HepG2 (cell line): ENCODE measurements around the gene COL5A1. TPM values are rescaled to one million over a fixed set of nuclear protein-coding genes. Genes with fewer than 3 reads are reported as not detected.

Experiments
- ATAC-seq: fragments of 200-7000 bp; cut with Tn5 transposase; 3 replicates; pipeline ENCODE4 v1.9.1; 2020; ENCODE audit warnings: mild to moderate bottlenecking, moderate library complexity
- BruUV-seq: library from RNA; stranded (reverse); fragments of 400-500 nt; replicated peaks from 2 replicates; lab custom pipeline; 2021; lab: Mats Ljungman, UMichigan
- CTCF ChIA-PET: fragments of 300-600 bp; formaldehyde crosslinking; extraction: SDS; loops from one replicate; lab custom pipeline; 2021; ENCODE audit warnings: low total read pairs, inconsistent platforms, low intra/inter-chr PET ratio; lab: Yijun Ruan, JAX
- POLR2A ChIA-PET: fragments of 350-600 bp; sonication (Branson Sonifier 250); formaldehyde crosslinking; loops from one replicate; lab custom pipeline; 2020; ENCODE audit warnings: antibody characterized with exemption, inconsistent platforms; lab: Yijun Ruan, JAX
- DNase-seq: peaks from one replicate; pipeline ENCODE4 v3.0.0-alpha.2; 2015; ENCODE audit warnings: low spot score
- FAIRE-seq: peaks from 3 replicates; lab custom pipeline; 2011; peaks lifted over from hg19 to GRCh38; lab: Jason Lieb, UNC
- H2AFZ ChIP-seq: one replicate; pipeline ENCODE4 v1.6.1; 2011; ENCODE audit warnings: low read length, inconsistent platforms
- H3K27ac ChIP-seq: fragments of 300-600 bp; 3 replicates; pipeline ENCODE4 v1.8.0; 2011; ENCODE audit warnings: mixed run types, mild to moderate bottlenecking, mixed read lengths, low read length, inconsistent platforms; ENCODE audit not compliant: insufficient read depth; ENCODE audit errors: extremely low read length
- H3K27me3 ChIP-seq, 2 experiments: fragments of 200-600 bp in 1 of 2; 2 replicates in 1 of 2; 3 replicates in 1 of 2; pipeline versions ENCODE4 v1.6.0 to v1.8.0; 2011; ENCODE audit warnings: low read length in 2 of 2, mild to moderate bottlenecking in 2 of 2, moderate library complexity in 2 of 2, inconsistent platforms in 1 of 2; ENCODE audit not compliant: insufficient read depth in 2 of 2, control insufficient read depth in 1 of 2
- H3K36me3 ChIP-seq, 2 experiments: fragments of 200-600 bp in 1 of 2; replicated peaks in 1 of 2; 2 replicates in 1 of 2; 3 replicates in 1 of 2; pipeline versions ENCODE4 v1.5.1 to v1.8.0; 2011; ENCODE audit warnings: low read length in 2 of 2, inconsistent platforms in 1 of 2; ENCODE audit not compliant: insufficient read depth in 2 of 2, control insufficient read depth in 1 of 2
- H3K4me1 ChIP-seq: 2 replicates; pipeline ENCODE4 v1.5.1; 2012; ENCODE audit warnings: low read length, inconsistent platforms; ENCODE audit not compliant: insufficient read depth
- H3K4me2 ChIP-seq: 2 replicates; pipeline ENCODE4 v1.6.0; 2011; ENCODE audit warnings: low read depth, low read length, inconsistent platforms
- H3K4me3 ChIP-seq, 3 experiments: fragments of 200-600 bp in 1 of 3; sonication (generic), shearing (Covaris generic) in 1 of 3; replicated peaks in 1 of 3; 2 replicates each; pipeline ENCODE4 v1.5.1; 2011 to 2016; ENCODE audit warnings: low read length in 3 of 3, inconsistent platforms in 2 of 3, low read depth in 2 of 3, mild to moderate bottlenecking in 2 of 3, control low read depth in 1 of 3, mixed read lengths in 1 of 3; ENCODE audit not compliant: insufficient read depth in 1 of 3
- H3K79me2 ChIP-seq: one replicate; pipeline ENCODE4 v1.6.1; 2011; ENCODE audit warnings: low read length, inconsistent platforms; ENCODE audit not compliant: insufficient read depth
- H3K9ac ChIP-seq: 2 replicates; pipeline ENCODE4 v1.6.0; 2011; ENCODE audit warnings: mild to moderate bottlenecking, low read depth, low read length, inconsistent platforms; ENCODE audit not compliant: insufficient read depth
- H3K9me3 ChIP-seq: 2 replicates; pipeline ENCODE4 v1.5.1; 2012; ENCODE audit warnings: mild to moderate bottlenecking, low read length
- H4K20me1 ChIP-seq: 2 replicates; pipeline ENCODE4 v1.6.0; 2011; ENCODE audit warnings: inconsistent platforms, mild to moderate bottlenecking, low read length, moderate library complexity; ENCODE audit not compliant: insufficient read depth
- AFF4 ChIP-seq: sonication (generic); formaldehyde crosslinking; IDR thresholded peaks from 2 replicates; pipeline ENCODE4 v1.4.0; 2020; ENCODE audit warnings: missing genetic modification reagents
- ASH2L ChIP-seq: fragments of 300-600, 200-600 bp; sonication (generic); IDR thresholded peaks from 2 replicates; pipeline ENCODE4 v1.7.0; 2017; ENCODE audit warnings: low read depth, mild to moderate bottlenecking, moderate library complexity, mixed read lengths, low read length; ENCODE audit not compliant: insufficient read length
- CSRNP1 ChIP-seq: sonication (generic); formaldehyde crosslinking; IDR thresholded peaks from 2 replicates; pipeline ENCODE4 v1.8.1; 2023; ENCODE audit warnings: mild to moderate bottlenecking, missing genetic modification reagents
- ESRRA ChIP-seq: sonication (generic); formaldehyde crosslinking; IDR thresholded peaks from 2 replicates; pipeline ENCODE4 v1.5.1; 2020; ENCODE audit warnings: mild to moderate bottlenecking, low read depth, missing genetic modification reagents
- ISL2 ChIP-seq: sonication (generic); formaldehyde crosslinking; IDR thresholded peaks from 2 replicates; pipeline ENCODE4 v1.5.0; 2020; ENCODE audit warnings: missing genetic modification reagents
- NCOA5 ChIP-seq: sonication (generic); formaldehyde crosslinking; IDR thresholded peaks from 2 replicates; pipeline ENCODE4 v1.4.0; 2020; ENCODE audit warnings: missing genetic modification reagents
- RFX5 ChIP-seq: IDR thresholded peaks from 2 replicates; pipeline ENCODE4 v1.6.1; 2011; ENCODE audit warnings: low read depth, low read length, improper control_type of control experiment
- RNF2 ChIP-seq: fragments of 450-650 bp; conservative IDR thresholded peaks from 2 replicates; pipeline ENCODE4 v1.6.1; 2016; ENCODE audit warnings: low read depth
- SAP130 ChIP-seq: IDR thresholded peaks from 2 replicates; pipeline ENCODE4 v1.6.1; 2016; ENCODE audit warnings: low read depth
- ZMYM3 ChIP-seq: sonication (generic); formaldehyde crosslinking; IDR thresholded peaks from 2 replicates; pipeline ENCODE4 v1.5.1; 2020; ENCODE audit warnings: mild to moderate bottlenecking, missing genetic modification reagents
- ZNF605 ChIP-seq: sonication (generic); formaldehyde crosslinking; IDR thresholded peaks from 2 replicates; pipeline ENCODE4 v1.8.0; 2022; ENCODE audit warnings: mild to moderate bottlenecking, missing genetic modification reagents
- WGBS: methylation state at CpG from one replicate; pipeline ENCODE4 v1.1.6; 2017; ENCODE audit warnings: low lambda C conversion rate; 5-methylcytosine and 5-hydroxymethylcytosine counted together
- in situ Hi-C: cut with HindIII; loops from 2 replicates; pipeline ENCODE4 v1.10.0; 2017; ENCODE audit warnings: low pct_unique_long_range_greater_than_20kb; ENCODE audit not compliant: extremely low pct_ligation_motif_present
- intact Hi-C: fragments of 100-400 bp; cut with micrococcal nuclease; formaldehyde crosslinking; loops from one replicate; pipeline ENCODE4 v1.10.0; 2022; ENCODE audit not compliant: unreplicated experiment
- polyA plus RNA-seq, 8 experiments: library from polyadenylated mRNA; depleted of rRNA in 3 of 8; stranded (reverse) in 7 of 8; unstranded in 1 of 8; fragments of >200 nt; fragmentation: Illumina TruSeq in 4 of 8; extraction: Trizol in 4 of 8; gene quantifications; 2 replicates each; pipeline versions ENCODE4 v1.2.1 to v1.2.3, GENCODE V29; 2011 to 2016; ENCODE audit warnings: low read depth in 4 of 8, missing spikeins in 1 of 8, mixed read lengths in 1 of 8; ENCODE audit not compliant: insufficient read depth in 1 of 8
- total RNA-seq, 5 experiments: library from RNA; depleted of rRNA; stranded (reverse); fragments of >200 nt; fragmentation: Illumina TruSeq; extraction: Trizol; gene quantifications; 2 replicates each; pipeline ENCODE4 v1.2.3, GENCODE V29; 2016; ENCODE audit warnings: low read depth in 1 of 5
- TF ChIP-seq, protein P1 (sequence below): sonication (generic); formaldehyde crosslinking; IDR thresholded peaks from 2 replicates; pipeline ENCODE4 v1.4.0; 2020; ENCODE audit warnings: missing genetic modification reagents

Gene COL5A1
- total and polyA plus RNA-seq, 2 of the 13 experiments (the other 11 are each of a cell fraction or from before 2014, with no cell fraction given), result not detected

- no peak for TF ChIP-seq RNF2
- TF ChIP-seq CSRNP1, result no peak
- TF ChIP-seq RFX5, result no peak
- in situ Hi-C loops, result no loop called here
- no peaks in the 10 kb centered on the region for H3K4me1 ChIP-seq
- ChIA-PET POLR2A (no interaction called here), CTCF (no interaction called here)
- no TSS peak for BruUV-seq
- H3K9ac ChIP-seq, result no peak overlapping the region
- H2AFZ ChIP-seq, result no peak overlapping the region
- H3K4me2 ChIP-seq, result no peak overlapping the region
- DNase-seq (no peak), ATAC-seq (no peak), FAIRE-seq (no peak)
- WGBS, result no CpG with 5 or more reads among the region's 19 CpGs
- H4K20me1 ChIP-seq, result no peaks in the 10 kb centered on the region
- H3K79me2 ChIP-seq, result no peaks in the 10 kb centered on the region
- no peak overlapping the region for H3K27ac ChIP-seq
- H3K9me3 ChIP-seq, result no peaks in the 10 kb centered on the region
- H3K4me3 ChIP-seq, result no peak overlapping the region
- intact Hi-C loops, result no loop called here
- peaks cover 11 to 90% of the 10 kb centered on the region in 2 experiments; a peak in 4 of 5 replicates for H3K27me3 ChIP-seq
- no peaks in the 10 kb centered on the region for H3K36me3 ChIP-seq
Observed at GRCh38 chr9:134813841-134814240, 172.2 kb downstream of the COL5A1 start.

DNA sequence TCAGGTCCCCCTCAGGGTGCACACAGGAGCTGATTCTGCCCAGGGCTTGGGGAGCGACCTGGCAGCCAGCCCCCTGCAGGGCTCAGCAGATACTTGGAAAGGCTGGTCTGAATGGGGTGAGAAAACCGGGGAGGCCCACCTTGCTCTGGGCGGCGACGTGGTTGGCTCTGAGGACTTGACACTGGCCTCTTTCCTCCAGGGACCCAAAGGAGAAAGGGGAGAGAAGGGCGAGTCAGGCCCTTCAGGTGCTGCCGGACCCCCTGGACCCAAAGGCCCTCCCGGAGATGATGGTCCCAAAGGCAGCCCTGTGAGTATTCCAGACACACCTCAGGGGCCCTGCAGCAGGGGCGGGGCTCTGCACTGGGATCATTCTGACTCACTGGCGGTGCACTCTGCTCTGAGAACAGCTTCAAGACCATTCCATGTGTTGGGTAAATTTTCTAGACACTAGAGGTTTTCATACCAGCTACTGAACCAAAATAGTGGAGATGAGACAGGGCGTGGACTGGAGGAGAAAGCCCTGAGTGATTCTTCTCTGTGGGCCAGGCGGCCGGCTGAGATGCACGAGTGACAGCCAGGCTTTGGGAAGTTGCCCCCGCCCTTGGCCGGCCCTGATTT lies 173.1 kb downstream of the COL5A1 start:
- DNase-seq, result no peak
- intact Hi-C loops, result no loop called here
- TF ChIP-seq ZNF605 (CRISPR knock-in tag) (no peak), ZMYM3 (CRISPR knock-in tag) (no peak), ASH2L (no peak), AFF4 (CRISPR knock-in tag) (no peak), SAP130 (CRISPR knock-in tag) (no peak), ISL2 (CRISPR knock-in tag) (no peak), ESRRA (no peak), NCOA5 (CRISPR knock-in tag) (no peak)
- TF ChIP-seq, protein P1, sequence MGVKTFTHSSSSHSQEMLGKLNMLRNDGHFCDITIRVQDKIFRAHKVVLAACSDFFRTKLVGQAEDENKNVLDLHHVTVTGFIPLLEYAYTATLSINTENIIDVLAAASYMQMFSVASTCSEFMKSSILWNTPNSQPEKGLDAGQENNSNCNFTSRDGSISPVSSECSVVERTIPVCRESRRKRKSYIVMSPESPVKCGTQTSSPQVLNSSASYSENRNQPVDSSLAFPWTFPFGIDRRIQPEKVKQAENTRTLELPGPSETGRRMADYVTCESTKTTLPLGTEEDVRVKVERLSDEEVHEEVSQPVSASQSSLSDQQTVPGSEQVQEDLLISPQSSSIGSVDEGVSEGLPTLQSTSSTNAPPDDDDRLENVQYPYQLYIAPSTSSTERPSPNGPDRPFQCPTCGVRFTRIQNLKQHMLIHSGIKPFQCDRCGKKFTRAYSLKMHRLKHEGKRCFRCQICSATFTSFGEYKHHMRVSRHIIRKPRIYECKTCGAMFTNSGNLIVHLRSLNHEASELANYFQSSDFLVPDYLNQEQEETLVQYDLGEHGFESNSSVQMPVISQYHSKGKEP (CRISPR knock-in tag), result no peak

More for the DNA sequence above, 173.1 kb downstream of the COL5A1 start:
- Histone ChIP-seq H3K9me3 (no peaks in the 10 kb centered on the region), H3K4me2 (no peak overlapping the region), H3K4me1 (no peaks in the 10 kb centered on the region), H3K27me3 (peaks cover 12 to 98% of the 10 kb centered on the region in 2 experiments; a peak in 4 of 5 replicates), H3K36me3 (no peaks in the 10 kb centered on the region), H3K79me2 (no peaks in the 10 kb centered on the region), H3K27ac (no peak overlapping the region), H2AFZ (no peak overlapping the region), H4K20me1 (no peaks in the 10 kb centered on the region), H3K9ac (no peak overlapping the region), H3K4me3 (no peak overlapping the region)
- BruUV-seq, result no TSS peak
- CTCF ChIA-PET, result no interaction called here
- WGBS, result 10% methylated on average over 9 of the region's 16 CpGs
- FAIRE-seq (no peak), ATAC-seq (no peak)
- in situ Hi-C loops, result no loop called here
- POLR2A ChIA-PET, result no interaction called here
